ENCODE data around the gene PPP1R15B. TPM values are rescaled to one million over a fixed set of nuclear protein-coding genes. Genes with fewer than 3 reads are reported as not detected.

Gene PPP1R15B
- total RNA-seq, 1 donor from 2014 or later: 47.4 TPM

DNA sequence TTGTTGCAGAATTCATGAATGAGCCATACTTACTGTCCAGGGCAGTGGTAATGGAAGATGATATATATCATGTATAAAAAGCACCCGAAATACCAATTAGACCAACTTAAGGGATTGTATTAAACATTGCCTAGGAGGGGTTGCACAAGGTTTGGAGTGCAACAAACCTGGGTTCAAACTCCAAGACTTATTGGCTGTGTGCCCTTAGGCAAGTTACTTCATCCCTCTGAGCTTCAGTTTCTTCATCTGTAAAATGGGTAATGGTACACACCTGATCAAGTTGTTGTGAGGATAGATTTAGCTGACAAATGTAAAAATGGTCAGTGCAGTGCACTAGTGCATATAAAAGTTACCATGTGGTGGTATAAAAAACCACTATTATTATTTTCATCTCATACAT is 9.8 kb upstream of the PPP1R15B start:
- DNase-seq (ENCODE audit: extremely low spot score, unreplicated experiment): no peak
- H3K9me3 Mint-ChIP-seq (ENCODE audit: unreplicated experiment): no peaks in the 10 kb centered on the region
- H3K4me3 Mint-ChIP-seq (ENCODE audit: unreplicated experiment): no peak overlapping the region
- H3K36me3 Mint-ChIP-seq (ENCODE audit: unreplicated experiment): peaks cover 14% of the 10 kb centered on the region
- H3K27ac Mint-ChIP-seq (ENCODE audit: unreplicated experiment): no peak overlapping the region
- peaks cover 44% of the 10 kb centered on the region for H3K4me1 Mint-ChIP-seq (ENCODE audit: unreplicated experiment)
- TF ChIP-seq, protein P1, sequence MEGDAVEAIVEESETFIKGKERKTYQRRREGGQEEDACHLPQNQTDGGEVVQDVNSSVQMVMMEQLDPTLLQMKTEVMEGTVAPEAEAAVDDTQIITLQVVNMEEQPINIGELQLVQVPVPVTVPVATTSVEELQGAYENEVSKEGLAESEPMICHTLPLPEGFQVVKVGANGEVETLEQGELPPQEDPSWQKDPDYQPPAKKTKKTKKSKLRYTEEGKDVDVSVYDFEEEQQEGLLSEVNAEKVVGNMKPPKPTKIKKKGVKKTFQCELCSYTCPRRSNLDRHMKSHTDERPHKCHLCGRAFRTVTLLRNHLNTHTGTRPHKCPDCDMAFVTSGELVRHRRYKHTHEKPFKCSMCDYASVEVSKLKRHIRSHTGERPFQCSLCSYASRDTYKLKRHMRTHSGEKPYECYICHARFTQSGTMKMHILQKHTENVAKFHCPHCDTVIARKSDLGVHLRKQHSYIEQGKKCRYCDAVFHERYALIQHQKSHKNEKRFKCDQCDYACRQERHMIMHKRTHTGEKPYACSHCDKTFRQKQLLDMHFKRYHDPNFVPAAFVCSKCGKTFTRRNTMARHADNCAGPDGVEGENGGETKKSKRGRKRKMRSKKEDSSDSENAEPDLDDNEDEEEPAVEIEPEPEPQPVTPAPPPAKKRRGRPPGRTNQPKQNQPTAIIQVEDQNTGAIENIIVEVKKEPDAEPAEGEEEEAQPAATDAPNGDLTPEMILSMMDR (IDR thresholded peaks at IDR 0.05): no peak
- no peaks in the 10 kb centered on the region for H3K27me3 Mint-ChIP-seq (ENCODE audit: unreplicated experiment)

DNA sequence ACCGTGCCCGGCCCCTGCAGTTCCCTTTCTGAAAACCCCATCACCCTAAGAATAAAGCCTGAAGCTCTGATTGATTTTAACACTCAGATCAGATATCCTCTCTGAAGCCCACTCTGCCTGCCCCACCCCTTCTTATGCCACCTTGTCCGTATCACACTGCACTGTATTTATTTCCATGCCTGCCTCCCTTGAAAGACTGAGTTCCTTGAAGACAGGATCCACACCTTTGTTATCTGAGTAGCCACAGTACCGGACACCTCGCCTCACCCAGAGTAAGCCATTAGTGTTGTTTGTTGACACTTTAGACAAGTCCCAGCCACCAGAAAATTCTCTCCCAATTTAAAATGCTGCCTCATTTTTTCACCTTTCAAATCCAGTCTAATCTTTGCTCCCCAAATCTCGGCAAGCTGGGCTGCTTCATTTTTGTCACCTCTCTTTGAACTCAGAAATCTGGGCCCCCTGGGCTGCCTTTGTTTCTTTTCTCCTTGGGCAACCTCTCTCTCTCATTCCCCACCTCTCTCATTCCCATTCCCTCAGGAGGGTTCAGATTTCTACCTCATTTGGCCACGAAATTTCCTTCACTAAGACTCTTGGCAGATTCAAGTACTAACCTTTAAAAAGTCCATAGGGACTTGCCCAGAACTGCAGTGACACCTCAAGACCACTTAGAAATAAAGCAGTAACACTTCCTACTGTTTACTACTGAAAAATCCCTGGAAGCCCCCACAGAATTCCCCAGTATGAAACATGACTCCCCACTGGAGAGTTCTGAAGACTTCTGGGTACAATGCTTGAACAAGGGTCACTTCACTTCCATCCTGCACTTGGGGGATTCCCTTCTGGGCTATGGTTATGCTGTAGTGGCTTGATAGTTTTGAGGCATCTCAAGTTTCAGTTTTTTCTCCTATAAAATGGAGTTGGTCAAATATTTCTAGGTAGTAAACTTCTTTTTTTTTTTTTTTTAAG is 8.7 kb upstream of the PPP1R15B start:
- no peak overlapping the region for H3K4me3 Mint-ChIP-seq (ENCODE audit: unreplicated experiment)
- no peaks in the 10 kb centered on the region for H3K27me3 Mint-ChIP-seq (ENCODE audit: unreplicated experiment)
- H3K36me3 Mint-ChIP-seq (ENCODE audit: unreplicated experiment): peaks cover 4% of the 10 kb centered on the region

DNA sequence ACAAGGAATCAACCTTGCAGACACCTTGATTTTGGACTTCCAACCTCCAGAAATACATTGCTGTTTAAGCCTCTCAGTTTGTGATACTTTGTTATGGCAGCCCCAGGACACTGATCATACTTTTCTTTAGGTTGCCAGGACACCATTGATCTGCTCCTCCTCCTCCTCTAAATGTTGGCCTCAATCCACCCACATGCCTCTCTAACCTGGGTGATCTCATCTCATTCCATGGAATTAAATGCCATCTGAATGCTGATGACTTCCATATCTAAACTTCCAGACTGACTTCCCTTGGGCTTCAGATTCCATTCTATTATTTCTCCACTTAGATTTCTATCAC is 7.4 kb upstream of the PPP1R15B start:
- peaks cover 49% of the 10 kb centered on the region for H3K4me1 Mint-ChIP-seq (ENCODE audit: unreplicated experiment)
- TF ChIP-seq, protein P1 (IDR thresholded peaks at IDR 0.05): no peak
- DNase-seq (ENCODE audit: extremely low spot score, unreplicated experiment): no peak
- peaks cover 4% of the 10 kb centered on the region for H3K36me3 Mint-ChIP-seq (ENCODE audit: unreplicated experiment)
- H3K27me3 Mint-ChIP-seq (ENCODE audit: unreplicated experiment): no peaks in the 10 kb centered on the region
- H3K27ac Mint-ChIP-seq (ENCODE audit: unreplicated experiment): peak overlapping the region; percentile 95
- no peak overlapping the region for H3K4me3 Mint-ChIP-seq (ENCODE audit: unreplicated experiment)
- no peaks in the 10 kb centered on the region for H3K9me3 Mint-ChIP-seq (ENCODE audit: unreplicated experiment)

More for the DNA sequence above, 8.7 kb upstream of the PPP1R15B start:
- peaks cover 49% of the 10 kb centered on the region for H3K4me1 Mint-ChIP-seq (ENCODE audit: unreplicated experiment)
- DNase-seq (ENCODE audit: extremely low spot score, unreplicated experiment): no peak
- H3K9me3 Mint-ChIP-seq (ENCODE audit: unreplicated experiment): no peaks in the 10 kb centered on the region
- peak overlapping the region; percentile 27 for H3K27ac Mint-ChIP-seq (ENCODE audit: unreplicated experiment)
- TF ChIP-seq, protein P1 (IDR thresholded peaks at IDR 0.05): no peak

DNA sequence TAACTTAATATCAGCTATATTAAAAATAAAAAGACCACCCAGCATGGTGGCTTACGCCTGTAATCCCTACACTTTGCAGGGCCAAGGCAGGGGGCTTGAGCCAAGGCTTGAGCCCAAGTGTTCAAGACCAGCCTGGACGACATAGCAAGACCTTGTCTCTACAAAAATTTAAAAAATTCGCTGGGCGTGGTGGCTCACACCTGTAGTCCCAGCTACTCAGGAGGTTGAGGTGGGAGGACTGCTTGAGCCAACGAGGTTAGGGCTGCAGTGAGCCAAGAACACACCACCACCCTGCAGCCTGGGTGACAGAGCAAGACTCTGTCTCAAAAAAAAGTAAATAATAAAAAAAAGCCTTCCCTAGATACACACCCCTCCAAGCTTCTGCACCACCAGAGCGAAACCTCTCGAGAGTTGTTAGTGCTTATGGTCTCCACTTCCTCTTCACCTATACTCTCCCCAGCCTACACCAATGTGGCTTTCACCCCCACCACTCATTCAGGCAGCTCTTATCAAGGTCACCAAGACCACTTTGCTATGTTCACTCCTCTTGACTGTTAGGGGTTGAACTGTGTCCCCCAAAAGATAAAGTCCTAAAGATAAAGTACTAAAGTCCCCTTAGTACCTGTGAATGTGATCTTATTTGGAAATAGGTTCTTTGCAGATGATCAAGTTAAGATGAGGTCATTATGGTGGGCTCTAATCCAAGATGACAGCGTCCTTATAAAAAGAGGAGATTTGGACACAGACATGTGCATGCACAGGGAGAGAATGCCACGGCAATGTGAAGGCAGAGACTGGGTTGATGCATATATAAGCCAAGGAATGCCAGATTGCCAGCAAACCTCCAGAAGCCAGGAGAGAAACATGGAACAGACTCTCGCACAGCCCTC is 6.8 kb upstream of the PPP1R15B start:
- Mint-ChIP-seq H3K4me3 (ENCODE audit: unreplicated experiment) (no peak overlapping the region), H3K36me3 (ENCODE audit: unreplicated experiment) (peaks cover 4% of the 10 kb centered on the region), H3K9me3 (ENCODE audit: unreplicated experiment) (no peaks in the 10 kb centered on the region), H3K27ac (ENCODE audit: unreplicated experiment) (peak overlapping the region; percentile 95), H3K27me3 (ENCODE audit: unreplicated experiment) (no peaks in the 10 kb centered on the region), H3K4me1 (ENCODE audit: unreplicated experiment) (peaks cover 49% of the 10 kb centered on the region)
- peak; percentile 51 for DNase-seq (ENCODE audit: extremely low spot score, unreplicated experiment)
- TF ChIP-seq, protein P1 (IDR thresholded peaks at IDR 0.05): no peak

Data from osteocyte (in vitro differentiated cells).